HepG2 (cell line): ENCODE measurements around the gene EEF2.

Experiments
- BRCA1 ChIP-seq: sonication (generic); formaldehyde crosslinking; IDR thresholded peaks from 2 replicates; pipeline ENCODE4 v1.4.0; 2020; ENCODE audit warnings: missing genetic modification reagents
- FOXM1 ChIP-seq: sonication (generic); formaldehyde crosslinking; IDR thresholded peaks from 2 replicates; pipeline ENCODE4 v1.5.0; 2020; ENCODE audit warnings: missing genetic modification reagents
- POLR2A ChIP-seq, 2 experiments: IDR thresholded peaks; 2 replicates each; pipeline ENCODE4 v1.6.1; 2011; ENCODE audit warnings: low read depth in 2 of 2, low read length in 2 of 2, mild to moderate bottlenecking in 1 of 2, moderate library complexity in 1 of 2; ENCODE audit not compliant: insufficient read depth in 1 of 2
- TARDBP ChIP-seq: sonication (generic); formaldehyde crosslinking; IDR thresholded peaks from 2 replicates; pipeline ENCODE4 v1.8.0; 2022; ENCODE audit warnings: mild to moderate bottlenecking, missing genetic modification reagents
- ZHX1 ChIP-seq: sonication (generic); formaldehyde crosslinking; IDR thresholded peaks from 2 replicates; pipeline ENCODE4 v1.8.1; 2022; ENCODE audit warnings: low read depth, mild to moderate bottlenecking, missing genetic modification reagents
- ZNF878 ChIP-seq: sonication (generic); formaldehyde crosslinking; IDR thresholded peaks from 2 replicates; pipeline ENCODE4 v1.8.1; 2023; ENCODE audit warnings: mild to moderate bottlenecking, missing genetic modification reagents, moderate library complexity
- TF ChIP-seq, protein P1 (sequence below): sonication (generic); formaldehyde crosslinking; IDR thresholded peaks from 2 replicates; pipeline ENCODE4 v1.5.0; 2020; ENCODE audit warnings: mild to moderate bottlenecking, missing genetic modification reagents, moderate library complexity

GRCh38 chr19:3963458-3964255 lies 21.6 kb downstream of the EEF2 start:
- no peak for TF ChIP-seq TARDBP
- no peak for TF ChIP-seq ZNF878 (CRISPR knock-in tag)
- no peak for TF ChIP-seq BRCA1 (CRISPR knock-in tag)
- TF ChIP-seq, protein P1, sequence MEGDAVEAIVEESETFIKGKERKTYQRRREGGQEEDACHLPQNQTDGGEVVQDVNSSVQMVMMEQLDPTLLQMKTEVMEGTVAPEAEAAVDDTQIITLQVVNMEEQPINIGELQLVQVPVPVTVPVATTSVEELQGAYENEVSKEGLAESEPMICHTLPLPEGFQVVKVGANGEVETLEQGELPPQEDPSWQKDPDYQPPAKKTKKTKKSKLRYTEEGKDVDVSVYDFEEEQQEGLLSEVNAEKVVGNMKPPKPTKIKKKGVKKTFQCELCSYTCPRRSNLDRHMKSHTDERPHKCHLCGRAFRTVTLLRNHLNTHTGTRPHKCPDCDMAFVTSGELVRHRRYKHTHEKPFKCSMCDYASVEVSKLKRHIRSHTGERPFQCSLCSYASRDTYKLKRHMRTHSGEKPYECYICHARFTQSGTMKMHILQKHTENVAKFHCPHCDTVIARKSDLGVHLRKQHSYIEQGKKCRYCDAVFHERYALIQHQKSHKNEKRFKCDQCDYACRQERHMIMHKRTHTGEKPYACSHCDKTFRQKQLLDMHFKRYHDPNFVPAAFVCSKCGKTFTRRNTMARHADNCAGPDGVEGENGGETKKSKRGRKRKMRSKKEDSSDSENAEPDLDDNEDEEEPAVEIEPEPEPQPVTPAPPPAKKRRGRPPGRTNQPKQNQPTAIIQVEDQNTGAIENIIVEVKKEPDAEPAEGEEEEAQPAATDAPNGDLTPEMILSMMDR (CRISPR knock-in tag), result no peak
- TF ChIP-seq ZHX1 (CRISPR knock-in tag), result no peak
- no peak for TF ChIP-seq FOXM1 (CRISPR knock-in tag)
- TF ChIP-seq POLR2A (IDR thresholded peaks at IDR 0.05; ENCODE audit: insufficient read depth in 1 of 2, low read depth in 2 of 2, low read length in 2 of 2), result no peak
